Ovary (tissue), 3 donors: ENCODE data around the gene RIC1.

ENCODE experiments used
- CTCF ChIP-seq, 3 donors: fragments of 450-650 bp in 2 of 3; fragments of 200-600 bp in 1 of 3; IDR thresholded peaks; one replicate each; pipeline versions ENCODE4 v1.5.1 to v1.8.0; 2016 to 2022; ENCODE audit warnings: antibody characterized with exemption in 3 of 3, mild to moderate bottlenecking in 1 of 3
- POLR2A ChIP-seq: fragments of 450-650 bp; IDR thresholded peaks from one replicate; pipeline ENCODE4 v1.6.1; 2017; ENCODE audit warnings: antibody characterized with exemption, mild to moderate bottlenecking, moderate library complexity
- donor health status: DM: no; HTN: no; CAD: no.

GRCh38 chr9:5748438-5748837 is 119.5 kb downstream of the RIC1 start:
- no peak for TF ChIP-seq CTCF (IDR thresholded peaks at IDR 0.05)
- TF ChIP-seq POLR2A, result no peak
